ENCODE measurements around the gene TGFA. TPM values are rescaled to one million over a fixed set of nuclear protein-coding genes. Genes with fewer than 3 reads are reported as not detected.

The TGFA gene
- total RNA-seq, 2 experiments from 2014 or later, result not detected

Other genes starting within 250 kb of the TGFA start
- gene ADD2, start 214.4 kb upstream of the TGFA start, total RNA-seq (2014; rRNA removed; shearing (Covaris generic)), result not detected in 2 replicates
- not detected in 2 replicates for gene ADD2, start 214.4 kb upstream of the TGFA start, total RNA-seq (2022)
- gene FIGLA, start 236.8 kb upstream of the TGFA start, total RNA-seq (2014; rRNA removed; shearing (Covaris generic)), result not detected in 2 replicates
- not detected in 2 replicates for gene FIGLA, start 236.8 kb upstream of the TGFA start, total RNA-seq (2022)